GOT3 (cell line): ENCODE data around the gene MED12.

Experiments
- DNase-seq: peaks from one replicate; lab custom pipeline; 2025; ENCODE audit warnings: mixed read lengths; lab: John Stamatoyannopoulos, UW

Gene MED12

DNA sequence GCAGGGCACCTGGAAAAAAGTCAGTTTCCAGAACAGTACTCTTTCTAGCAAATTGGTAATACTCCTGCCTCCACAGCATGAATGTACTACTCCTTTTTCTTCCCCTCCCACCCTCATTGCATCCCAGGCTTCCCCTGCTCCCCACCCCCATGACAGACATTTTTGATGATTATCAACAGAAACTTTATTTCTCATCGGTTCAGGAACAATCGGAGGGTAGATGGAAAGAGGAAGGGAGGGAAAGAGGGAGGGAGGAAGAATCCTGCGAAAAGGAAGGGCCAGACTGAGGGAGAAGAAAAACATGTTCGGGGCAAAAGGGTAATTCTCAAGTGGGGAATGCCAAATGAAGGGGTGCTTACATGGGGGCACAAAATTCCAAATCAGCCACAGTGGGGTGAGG is 11.2 kb upstream of the MED12 start:
- no peak for DNase-seq

GRCh38 chrX:71107762-71108360 is 10.5 kb upstream of the MED12 start:
- DNase-seq: no peak

- no peak for DNase-seq
Measured at GRCh38 chrX:71109051-71109450, 9.3 kb upstream of the MED12 start.

DNA sequence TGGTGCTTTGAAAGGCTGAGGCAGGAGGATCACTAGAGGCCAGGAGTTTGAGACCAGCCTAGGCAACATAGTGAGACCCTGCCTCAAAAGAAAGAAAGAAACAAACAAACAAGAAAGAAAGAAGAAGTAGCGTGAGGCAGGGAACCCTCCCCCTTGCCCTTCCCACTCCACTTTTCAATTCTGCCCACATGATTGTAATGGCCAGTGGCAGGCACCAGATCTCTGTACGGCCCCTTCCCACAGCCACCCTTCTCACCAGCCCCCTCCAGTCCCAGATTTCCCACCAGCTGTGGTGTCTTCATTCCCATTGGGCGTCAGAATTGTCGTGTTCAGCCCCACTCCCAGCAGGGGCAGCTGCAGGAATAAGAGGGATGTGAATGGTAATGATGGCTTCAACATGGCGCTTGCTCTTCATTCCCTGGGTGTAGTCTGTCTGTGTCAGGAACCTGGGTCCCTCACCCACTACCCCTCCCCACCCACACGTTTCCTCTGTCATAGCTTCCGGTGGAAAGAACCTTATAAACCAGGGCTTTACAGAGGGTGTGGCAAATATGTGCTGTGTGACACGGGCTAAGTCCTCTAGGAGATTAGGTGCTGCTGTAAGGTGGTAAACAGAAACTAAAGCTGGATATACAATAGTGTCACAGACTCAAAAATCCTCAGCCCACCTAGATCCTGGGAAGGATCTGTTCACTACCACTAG is 7.1 kb upstream of the MED12 start, which contains the start of gene IL2RG:
IL2RG (minus strand) TSS at position 437 of the 703 bp plus-strand sequence; CDS start at position 399, 38 bp downstream.
- no peak for DNase-seq

DNA sequence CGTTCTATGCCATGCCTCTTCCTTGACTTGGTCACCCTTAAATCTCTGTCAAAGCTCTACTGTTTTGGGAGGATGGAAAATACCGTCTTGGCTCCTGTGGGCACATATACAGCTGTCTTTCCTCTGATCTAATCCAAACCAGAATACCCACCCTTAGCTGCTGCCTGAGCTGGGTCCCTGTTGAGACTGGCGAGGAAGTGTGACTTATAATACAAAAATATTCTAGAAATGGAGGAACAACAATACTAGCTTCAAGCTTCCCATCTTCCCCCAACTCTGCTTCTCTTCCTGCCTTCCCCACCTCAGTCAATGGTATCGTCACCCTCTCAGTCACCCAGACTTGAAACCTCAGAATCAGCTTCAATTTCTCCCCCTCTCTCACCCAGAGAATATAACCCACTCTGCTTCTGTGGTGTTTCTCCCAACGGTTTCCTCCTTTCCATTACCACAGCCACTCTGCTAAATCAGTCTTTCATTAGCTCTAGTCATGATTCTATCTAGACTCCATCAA is 6.4 kb upstream of the MED12 start:
- no peak for DNase-seq

GRCh38 chrX:71117358-71117757 is 1.0 kb upstream of the MED12 start:
- no peak for DNase-seq

DNA sequence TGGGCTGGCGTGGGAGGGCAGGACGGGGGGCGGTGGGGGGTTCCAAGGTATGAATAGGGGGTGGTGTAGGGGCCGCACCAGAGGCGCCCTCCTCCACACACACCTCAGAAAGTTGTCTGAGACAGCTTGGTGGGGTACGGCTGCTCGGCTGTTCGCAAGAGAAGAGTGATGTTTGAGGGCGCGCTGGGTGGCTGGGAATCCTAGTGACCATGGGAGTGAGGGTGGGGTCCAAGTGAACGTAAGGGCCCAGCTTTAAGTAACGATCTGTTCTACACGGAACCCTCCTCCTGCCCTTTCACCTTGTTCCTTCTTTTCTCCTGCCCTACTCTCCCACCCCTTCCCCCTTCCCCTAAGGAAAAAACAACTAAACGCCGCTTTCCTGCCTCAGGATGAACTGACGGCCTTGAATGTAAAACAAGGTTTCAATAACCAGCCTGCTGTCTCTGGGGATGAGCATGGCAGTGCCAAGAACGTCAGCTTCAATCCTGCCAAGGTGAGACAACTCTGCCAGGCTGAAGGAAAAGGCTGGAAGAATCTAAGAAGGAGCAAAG is 664 bp downstream of the MED12 start:
- no peak for DNase-seq

DNA sequence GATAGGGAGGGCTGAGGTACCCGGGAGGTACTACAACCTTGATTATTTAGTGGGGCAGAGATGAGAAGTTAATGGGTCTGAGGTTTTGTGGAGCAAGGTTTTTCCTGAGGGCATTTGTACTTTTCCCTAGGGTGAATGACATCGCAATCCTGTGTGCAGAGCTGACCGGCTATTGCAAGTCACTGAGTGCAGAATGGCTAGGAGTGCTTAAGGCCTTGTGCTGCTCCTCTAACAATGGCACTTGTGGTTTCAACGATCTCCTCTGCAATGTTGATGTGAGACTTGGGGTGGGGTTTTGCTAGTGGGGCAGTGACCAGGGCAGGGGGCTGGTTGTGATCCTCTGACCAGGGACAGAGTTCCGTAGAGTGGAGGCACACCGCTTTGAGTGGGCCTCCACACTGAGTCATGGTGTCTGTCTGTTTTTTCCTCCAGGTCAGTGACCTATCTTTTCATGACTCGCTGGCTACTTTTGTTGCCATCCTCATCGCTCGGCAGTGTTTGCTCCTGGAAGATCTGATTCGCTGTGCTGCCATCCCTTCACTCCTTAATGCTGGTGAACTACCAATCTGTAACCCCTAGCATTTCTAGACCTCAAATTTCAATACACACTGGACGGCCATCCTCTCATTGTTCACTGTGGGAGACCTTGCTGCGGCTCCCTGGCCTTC is 9.9 kb downstream of the MED12 start:
- no peak for DNase-seq

GRCh38 chrX:71128915-71129765 is 10.7 kb downstream of the MED12 start:
- no peak for DNase-seq

DNA sequence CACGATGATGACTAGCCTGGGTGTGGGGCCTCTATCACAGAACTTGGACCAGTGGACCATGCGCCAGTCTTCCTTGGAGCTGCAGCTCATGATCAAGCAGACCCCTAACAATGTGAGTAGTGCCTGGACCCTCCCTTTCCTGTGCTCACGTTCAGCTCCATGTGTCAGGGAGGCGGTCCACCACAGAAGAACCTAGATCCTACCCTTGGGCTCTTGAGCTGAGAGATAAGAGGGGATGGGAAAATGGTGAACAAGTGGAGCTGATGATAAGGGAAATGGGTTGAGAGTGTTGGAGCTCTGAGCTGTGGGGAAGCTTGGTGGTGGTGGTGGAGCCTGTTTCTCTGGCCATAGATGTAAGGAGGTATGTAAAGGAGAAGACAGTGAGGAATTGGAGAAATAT is 13.1 kb downstream of the MED12 start:
- no peak for DNase-seq

GRCh38 chrX:71140440-71140839 is 22.0 kb downstream of the MED12 start:
- no peak for DNase-seq

DNA sequence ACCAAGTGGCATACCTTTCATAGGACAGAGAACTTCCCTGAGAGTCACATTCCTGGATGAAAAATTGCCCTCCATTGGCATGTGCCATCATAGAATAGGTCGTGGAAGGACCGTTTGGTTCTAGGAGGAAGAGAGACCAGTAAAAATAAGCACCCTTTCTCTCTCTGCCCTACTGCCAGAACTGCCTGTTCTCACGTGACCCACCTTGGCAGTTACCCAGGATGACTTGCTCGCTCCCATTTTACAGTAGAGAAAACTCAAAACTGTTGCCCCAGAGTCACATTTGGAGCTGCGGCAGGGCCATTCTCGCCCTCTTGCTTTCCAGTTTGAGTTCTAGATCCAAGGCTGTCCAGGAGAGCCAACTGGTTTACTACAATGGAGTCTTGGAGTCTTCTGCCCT is 25.1 kb downstream of the MED12 start:
- DNase-seq: no peak

DNA sequence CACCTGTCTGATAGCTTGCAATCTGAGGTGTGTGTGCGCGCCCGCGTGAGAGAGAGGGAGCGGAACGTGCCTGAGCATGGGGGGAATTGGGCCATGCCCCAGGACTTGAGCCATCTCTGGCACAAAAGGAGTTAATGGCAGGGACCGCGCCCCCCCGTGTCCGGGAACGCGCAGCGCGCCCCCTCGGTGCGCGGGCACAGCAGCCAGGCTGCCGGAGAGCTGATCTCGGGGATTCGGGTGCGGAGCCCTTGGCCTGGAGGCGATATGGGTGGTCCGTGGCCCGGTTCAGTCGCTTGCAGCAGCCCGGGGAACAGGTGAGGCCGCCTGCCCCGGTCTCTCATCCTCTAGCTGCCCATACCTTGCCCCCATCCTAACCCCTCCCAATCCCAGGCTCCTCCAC is 26.3 kb downstream of the MED12 start, which contains the start of gene NLGN3:
NLGN3 (plus strand) TSS at position 191 of the 400 bp plus-strand sequence. CDS start 2,909 bp downstream, outside the sequence.
- no peak for DNase-seq

- no peak for DNase-seq
Measured at GRCh38 chrX:71147496-71148277, 29.3 kb downstream of the MED12 start.

DNA sequence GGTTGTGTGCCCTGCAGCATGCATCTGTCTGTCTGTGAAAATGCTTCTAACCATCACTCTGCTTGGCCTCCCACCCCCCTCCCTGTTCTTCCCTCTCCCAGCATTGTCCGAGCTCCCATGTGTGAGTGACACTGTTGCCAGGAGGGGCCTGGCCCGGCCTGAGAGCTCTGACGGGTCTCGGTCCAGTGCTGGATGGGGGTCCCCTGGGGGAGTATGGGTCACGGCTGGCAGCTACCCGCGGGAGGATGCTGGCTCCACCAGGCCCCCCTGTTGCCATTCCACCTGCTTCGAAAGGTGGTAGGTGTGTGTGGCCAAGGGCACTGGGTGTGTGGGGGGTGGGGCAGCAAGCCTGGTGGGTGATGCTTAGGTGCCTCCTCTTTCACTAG is 29.9 kb downstream of the MED12 start:
- no peak for DNase-seq

- DNase-seq: no peak
Measured at GRCh38 chrX:71151366-71151765, 33.0 kb downstream of the MED12 start.

DNA sequence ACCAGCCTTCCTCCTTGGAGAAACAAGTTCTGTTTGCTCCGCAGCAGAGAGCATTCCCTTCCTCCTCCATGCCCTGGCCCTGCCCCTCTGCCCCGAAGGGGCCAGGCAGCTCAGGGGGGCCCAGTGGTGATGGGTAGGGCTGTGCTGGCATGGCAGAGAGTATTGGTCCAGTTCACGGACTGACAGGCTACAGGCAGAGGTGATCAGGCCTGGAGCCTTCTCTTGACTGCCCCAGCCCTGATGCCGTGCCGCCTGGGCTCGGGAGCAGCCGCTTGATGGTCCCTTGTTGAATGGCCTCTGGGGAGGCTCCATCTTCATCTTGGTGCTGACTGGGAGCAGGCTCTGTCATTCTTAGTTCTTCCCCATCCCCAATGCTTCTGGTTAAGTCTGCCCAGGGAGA is 35.8 kb downstream of the MED12 start:
- no peak for DNase-seq

GRCh38 chrX:71154641-71155040 is 36.2 kb downstream of the MED12 start:
- DNase-seq: no peak

DNA sequence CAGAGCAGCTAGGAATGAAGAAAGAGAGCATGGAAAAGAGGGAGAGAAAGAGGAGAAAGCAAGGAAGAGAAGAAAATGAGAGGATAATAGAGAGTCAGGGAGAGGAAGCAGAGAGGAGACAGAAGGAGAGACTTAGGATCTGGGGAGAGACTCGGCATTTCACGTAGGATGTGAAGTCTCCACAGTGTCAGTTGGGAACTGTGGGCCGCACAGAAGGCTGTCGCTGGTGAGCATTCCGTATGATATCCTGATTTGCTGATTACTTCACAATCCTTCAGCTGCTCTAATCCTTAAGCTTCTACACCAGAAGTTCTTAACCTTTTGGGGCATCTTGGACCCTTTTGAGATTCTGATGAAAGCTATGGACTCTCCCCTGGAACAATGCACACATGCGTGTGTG is 40.2 kb downstream of the MED12 start:
- DNase-seq: no peak

GRCh38 chrX:71159335-71159734 is 40.9 kb downstream of the MED12 start:
- DNase-seq: no peak

- DNase-seq: no peak
Measured at GRCh38 chrX:71160475-71160874, 42.1 kb downstream of the MED12 start.
